Mammary epithelial cell (primary cell): ENCODE data around the gene ZNF549.

ENCODE experiments used
- CTCF ChIP-seq, 2 donors: IDR thresholded peaks in 1 of 2; conservative IDR thresholded peaks in 1 of 2; 2 replicates each; pipeline ENCODE4 v1.5.1; 2011 to 2012; ENCODE audit warnings: inconsistent platforms in 2 of 2, low read length in 2 of 2, mild to moderate bottlenecking in 2 of 2, control low read depth in 1 of 2, low read depth in 1 of 2; ENCODE audit not compliant: insufficient read depth in 1 of 2; ENCODE audit errors: extremely low read depth in 1 of 2
- EZH2 ChIP-seq: IDR thresholded peaks from 2 replicates; pipeline ENCODE4 v1.6.1; 2012; ENCODE audit warnings: low read length, inconsistent platforms, borderline replicate concordance

- TF ChIP-seq EZH2 (no peak), CTCF (conservative IDR thresholded peaks at IDR 0.05 in 1 of 2, IDR thresholded peaks at IDR 0.05 in 1 of 2; ENCODE audit: extremely low read depth in 1 of 2, insufficient read depth in 1 of 2, low read depth in 1 of 2, low read length in 2 of 2) (no peak)
These were observed 11.9 kb upstream of the ZNF549 start for GRCh38 chr19:57515255-57515654.
